ENCODE data around the gene FANCC.

The FANCC gene

DNA sequence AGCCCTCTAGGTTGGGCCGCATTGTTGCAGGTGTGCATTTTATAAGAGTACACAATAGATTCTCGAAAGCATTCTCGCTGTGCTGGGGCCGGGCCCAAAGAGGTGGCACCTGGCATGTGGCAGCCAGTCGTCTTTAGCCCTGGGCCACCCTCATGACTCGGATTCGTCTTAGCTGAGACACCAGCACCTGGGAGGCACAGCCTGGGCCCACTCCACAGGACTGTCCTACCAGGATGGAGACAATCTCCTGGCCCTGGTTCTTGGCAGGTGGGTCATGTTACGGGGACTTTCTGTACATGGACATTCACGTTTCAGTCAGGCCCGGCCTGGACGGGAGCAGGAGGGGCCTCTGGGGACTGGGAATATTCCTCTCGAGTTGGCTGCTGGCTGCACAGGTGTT lies 212.5 kb downstream of the FANCC start:
- H3K9me3 Mint-ChIP-seq: no peaks in the 10 kb centered on the region
- peaks cover 45% of the 10 kb centered on the region for H3K36me3 Mint-ChIP-seq (ENCODE audit: low read depth)
- no peaks in the 10 kb centered on the region for H3K27me3 Mint-ChIP-seq (ENCODE audit: low read depth)
- H3K4me1 Mint-ChIP-seq: peaks cover 23% of the 10 kb centered on the region
- TF ChIP-seq, protein P1, sequence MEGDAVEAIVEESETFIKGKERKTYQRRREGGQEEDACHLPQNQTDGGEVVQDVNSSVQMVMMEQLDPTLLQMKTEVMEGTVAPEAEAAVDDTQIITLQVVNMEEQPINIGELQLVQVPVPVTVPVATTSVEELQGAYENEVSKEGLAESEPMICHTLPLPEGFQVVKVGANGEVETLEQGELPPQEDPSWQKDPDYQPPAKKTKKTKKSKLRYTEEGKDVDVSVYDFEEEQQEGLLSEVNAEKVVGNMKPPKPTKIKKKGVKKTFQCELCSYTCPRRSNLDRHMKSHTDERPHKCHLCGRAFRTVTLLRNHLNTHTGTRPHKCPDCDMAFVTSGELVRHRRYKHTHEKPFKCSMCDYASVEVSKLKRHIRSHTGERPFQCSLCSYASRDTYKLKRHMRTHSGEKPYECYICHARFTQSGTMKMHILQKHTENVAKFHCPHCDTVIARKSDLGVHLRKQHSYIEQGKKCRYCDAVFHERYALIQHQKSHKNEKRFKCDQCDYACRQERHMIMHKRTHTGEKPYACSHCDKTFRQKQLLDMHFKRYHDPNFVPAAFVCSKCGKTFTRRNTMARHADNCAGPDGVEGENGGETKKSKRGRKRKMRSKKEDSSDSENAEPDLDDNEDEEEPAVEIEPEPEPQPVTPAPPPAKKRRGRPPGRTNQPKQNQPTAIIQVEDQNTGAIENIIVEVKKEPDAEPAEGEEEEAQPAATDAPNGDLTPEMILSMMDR (IDR thresholded peaks at IDR 0.05; ENCODE audit: unreplicated experiment in 3 of 3): no peak
- H3K27ac Mint-ChIP-seq: peak overlapping the region in 1 of 3 experiments; percentile 21
- H3K4me3 Mint-ChIP-seq: no peak overlapping the region

DNA sequence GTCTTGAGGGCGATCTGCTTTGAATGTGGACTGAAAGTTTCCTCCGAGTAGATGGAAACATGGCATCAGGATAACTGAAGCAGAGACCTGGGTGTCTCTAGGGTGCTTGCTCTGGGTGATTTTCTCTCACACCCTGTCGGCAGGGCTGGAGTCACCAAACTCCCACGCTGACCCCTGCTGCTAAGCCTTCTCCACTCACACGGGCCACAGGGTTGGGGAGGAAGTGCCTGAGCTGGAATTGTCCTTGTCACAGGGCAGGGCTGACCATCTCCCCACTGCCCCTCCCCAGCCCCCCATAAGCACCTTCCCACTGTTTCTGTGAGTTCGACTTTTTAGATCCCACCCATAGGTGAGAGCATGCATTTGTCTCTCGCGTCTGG lies 212.9 kb downstream of the FANCC start:
- H3K27ac Mint-ChIP-seq: peak overlapping the region in 1 of 3 experiments; percentile 21
- H3K27me3 Mint-ChIP-seq (ENCODE audit: low read depth): no peaks in the 10 kb centered on the region
- H3K4me3 Mint-ChIP-seq: no peak overlapping the region
- TF ChIP-seq, protein P1 (IDR thresholded peaks at IDR 0.05; ENCODE audit: unreplicated experiment in 3 of 3): no peak
- H3K9me3 Mint-ChIP-seq: no peaks in the 10 kb centered on the region
- peaks cover 23% of the 10 kb centered on the region for H3K4me1 Mint-ChIP-seq
- peaks cover 46% of the 10 kb centered on the region for H3K36me3 Mint-ChIP-seq (ENCODE audit: low read depth)

DNA sequence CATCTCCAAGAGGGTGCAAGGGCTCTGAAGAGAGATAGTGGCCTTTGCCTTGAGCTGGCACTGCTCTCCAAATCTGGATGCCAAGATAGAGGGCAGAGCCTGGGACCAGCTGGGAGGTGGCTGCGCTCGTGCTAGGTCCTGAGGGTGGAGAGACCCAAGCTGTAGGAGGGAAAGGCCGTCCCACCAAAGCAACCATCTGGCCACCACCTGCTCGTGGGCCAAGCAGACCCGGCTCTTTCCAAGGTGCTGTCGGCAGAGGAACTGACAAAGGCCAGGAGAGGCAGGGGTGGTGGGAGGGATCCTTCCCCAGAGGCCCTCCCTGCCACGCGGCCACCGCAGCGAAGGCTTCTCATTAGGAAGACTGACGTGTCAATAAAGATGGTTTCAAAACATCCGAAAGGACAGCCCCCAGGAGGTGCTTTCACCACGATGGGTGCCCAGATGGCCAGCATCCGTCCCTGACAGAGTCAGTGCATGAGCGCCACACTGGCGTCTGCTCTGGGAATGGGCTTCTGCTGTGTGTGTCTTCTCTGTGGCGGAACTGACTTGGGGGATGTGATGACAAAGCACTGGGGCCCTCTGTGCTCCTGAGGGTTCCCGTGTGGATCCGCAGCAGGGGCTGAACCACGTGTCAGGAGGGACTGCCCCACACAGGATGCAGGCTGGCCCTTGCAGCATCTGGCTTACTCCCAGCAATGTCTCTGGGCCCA lies 213.5 kb downstream of the FANCC start:
- peaks cover 24% of the 10 kb centered on the region for H3K4me1 Mint-ChIP-seq

DNA sequence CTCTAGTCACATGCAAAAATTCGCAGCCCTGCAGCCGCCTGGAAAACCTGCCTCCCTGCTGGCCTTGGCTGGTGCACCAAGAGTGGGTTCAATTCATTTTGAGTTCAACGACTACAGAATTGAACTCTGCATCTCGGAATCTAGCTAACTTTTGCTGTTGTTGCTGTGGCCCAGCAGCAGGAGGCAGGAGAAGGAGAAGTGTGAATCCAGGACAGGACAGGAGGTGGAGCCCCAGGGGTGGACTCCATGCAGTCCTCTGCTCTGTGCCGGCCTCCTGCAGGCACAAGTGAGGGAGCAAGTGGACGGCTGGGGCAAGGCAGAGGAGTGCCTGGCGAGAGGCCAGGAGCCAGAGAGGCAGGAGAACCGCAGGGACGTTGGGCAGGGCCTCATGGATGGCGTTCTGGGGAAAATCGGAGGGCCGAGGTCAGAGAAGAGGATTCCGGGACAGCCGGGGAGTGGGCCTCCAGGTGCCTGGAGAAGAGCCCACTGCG lies 214.2 kb downstream of the FANCC start:
- Mint-ChIP-seq H3K36me3 (ENCODE audit: low read depth) (peaks cover 41% of the 10 kb centered on the region), H3K27me3 (ENCODE audit: low read depth) (no peaks in the 10 kb centered on the region), H3K4me3 (no peak overlapping the region)

More for the DNA sequence above, 213.5 kb downstream of the FANCC start:
- Mint-ChIP-seq H3K36me3 (ENCODE audit: low read depth) (peaks cover 44% of the 10 kb centered on the region), H3K27ac (no peak overlapping the region), H3K27me3 (ENCODE audit: low read depth) (no peaks in the 10 kb centered on the region), H3K9me3 (no peaks in the 10 kb centered on the region), H3K4me3 (no peak overlapping the region)
- TF ChIP-seq, protein P1 (IDR thresholded peaks at IDR 0.05; ENCODE audit: unreplicated experiment in 3 of 3): no peak

DNA sequence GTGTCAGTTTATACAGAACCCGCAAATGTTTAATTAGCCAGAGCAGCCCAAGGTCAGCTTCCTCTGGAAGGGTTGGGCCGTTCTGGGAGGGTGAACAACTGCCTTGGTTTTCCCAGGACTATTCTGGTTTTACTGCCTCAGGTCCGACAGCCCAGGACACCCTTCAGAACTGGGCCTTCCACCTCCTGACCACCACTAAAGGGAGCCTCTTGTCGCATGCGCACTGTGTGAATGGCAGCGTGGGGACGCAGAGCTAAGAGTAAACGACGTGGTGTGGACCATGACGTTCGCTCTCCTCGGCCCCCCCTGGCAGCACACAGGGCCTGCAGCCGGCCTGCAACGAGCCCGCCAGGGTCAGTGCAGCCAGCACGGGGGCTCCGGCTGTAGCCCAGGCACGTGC lies 214.9 kb downstream of the FANCC start:
- peaks cover 30% of the 10 kb centered on the region for H3K4me1 Mint-ChIP-seq
- no peaks in the 10 kb centered on the region for H3K9me3 Mint-ChIP-seq
- H3K27me3 Mint-ChIP-seq (ENCODE audit: low read depth): no peaks in the 10 kb centered on the region
- no peak overlapping the region for H3K4me3 Mint-ChIP-seq
- TF ChIP-seq, protein P1 (IDR thresholded peaks at IDR 0.05; ENCODE audit: unreplicated experiment in 3 of 3): no peak
- peak overlapping the region; percentile 55 to 87 (median 72) for H3K27ac Mint-ChIP-seq
- H3K36me3 Mint-ChIP-seq (ENCODE audit: low read depth): peaks cover 46% of the 10 kb centered on the region

More for the DNA sequence above, 214.2 kb downstream of the FANCC start:
- Mint-ChIP-seq H3K9me3 (no peaks in the 10 kb centered on the region), H3K4me1 (peaks cover 25% of the 10 kb centered on the region), H3K27ac (peak overlapping the region in 1 of 3 experiments; percentile 48)
- TF ChIP-seq, protein P1 (IDR thresholded peaks at IDR 0.05; ENCODE audit: unreplicated experiment in 3 of 3): no peak

DNA sequence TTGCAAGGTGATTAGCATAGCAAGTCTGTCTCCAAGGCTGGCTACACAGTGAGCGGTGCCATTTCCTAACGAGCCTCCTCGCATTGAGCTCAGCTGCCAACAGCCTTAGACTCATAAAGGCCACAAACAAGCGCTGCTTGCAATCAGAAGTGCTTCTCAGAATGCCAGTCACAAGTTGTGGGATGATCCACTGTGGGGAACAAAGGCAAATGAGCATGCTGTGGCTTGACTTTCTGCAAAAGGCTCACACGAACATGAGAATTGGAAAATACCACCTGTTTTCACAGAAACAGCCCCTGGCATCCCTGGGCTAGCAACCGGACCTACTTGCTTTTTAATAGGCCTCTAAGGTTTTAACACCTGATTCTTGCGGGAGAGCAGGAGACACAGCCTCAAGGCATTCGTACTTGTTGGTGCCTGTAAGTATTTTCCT lies 215.5 kb downstream of the FANCC start:
- TF ChIP-seq, protein P1 (IDR thresholded peaks at IDR 0.05; ENCODE audit: unreplicated experiment in 3 of 3): no peak
- peak overlapping the region; percentile 55 to 87 (median 72) for H3K27ac Mint-ChIP-seq
- H3K4me1 Mint-ChIP-seq: peaks cover 30% of the 10 kb centered on the region
- no peaks in the 10 kb centered on the region for H3K9me3 Mint-ChIP-seq
- no peak overlapping the region for H3K4me3 Mint-ChIP-seq
- H3K36me3 Mint-ChIP-seq (ENCODE audit: low read depth): peaks cover 44% of the 10 kb centered on the region
- H3K27me3 Mint-ChIP-seq (ENCODE audit: low read depth): no peaks in the 10 kb centered on the region

Measured in nephron (organoid).